Upper lobe of right lung (tissue), 1 donor: ENCODE measurements around the gene CD40. TPM values are rescaled to one million over a fixed set of nuclear protein-coding genes. Genes with fewer than 3 reads are reported as not detected.
A peak's percentile ranks its signal among the peaks of the same experiment; 100 is the strongest.

Experiments
- ATAC-seq: fragments of 200-7000 bp; cut with Tn5 transposase; one replicate; pipeline ENCODE4 v1.9.1; 2020; ENCODE audit warnings: mild to moderate bottlenecking, moderate library complexity
- DNase-seq: peaks from one replicate; pipeline ENCODE4 v3.0.0-alpha.2; 2020
- H3K27ac ChIP-seq: fragments of 200-600 bp; one replicate; pipeline ENCODE4 v1.8.0; 2022
- H3K27me3 ChIP-seq: fragments of 200-600 bp; one replicate; pipeline ENCODE4 v1.8.0; 2022; ENCODE audit warnings: mild to moderate bottlenecking
- H3K36me3 ChIP-seq: fragments of 200-600 bp; one replicate; pipeline ENCODE4 v1.8.0; 2022
- H3K4me1 ChIP-seq: fragments of 200-600 bp; one replicate; pipeline ENCODE4 v1.8.0; 2022
- H3K4me3 ChIP-seq: fragments of 200-600 bp; one replicate; pipeline ENCODE4 v1.8.0; 2022; ENCODE audit warnings: mild to moderate bottlenecking
- H3K9me3 ChIP-seq: fragments of 200-600 bp; one replicate; pipeline ENCODE4 v1.8.0; 2022
- CTCF ChIP-seq: fragments of 200-600 bp; IDR thresholded peaks from one replicate; pipeline ENCODE4 v1.8.0; 2022; ENCODE audit warnings: antibody characterized with exemption
- intact Hi-C: fragments of 100-400 bp; cut with DNase I; formaldehyde crosslinking; loops from one replicate; pipeline ENCODE4 v1.11.0; 2022
- total RNA-seq: library from RNA; stranded (reverse); fragmentation: NEBNext Ultra II Directional; extraction: Animal tissue kit (Norgen Biotek cat#: 25700); gene quantifications from one replicate; pipeline ENCODE4 v1.2.1, GENCODE V29; 2021
- donor health status: DM: no; HTN: yes; CAD: no; lungs with severe emphysema.

The CD40 gene
- total RNA-seq, 1 donor from 2014 or later: 36.8 TPM

- Histone ChIP-seq H3K27me3 (peaks cover 35% of the 10 kb centered on the region), H3K4me3 (no peak overlapping the region), H3K27ac (no peak overlapping the region), H3K9me3 (no peaks in the 10 kb centered on the region), H3K4me1 (no peaks in the 10 kb centered on the region), H3K36me3 (no peaks in the 10 kb centered on the region)
- intact Hi-C loops: no loop called here
- no peak for DNase-seq
- no peak for TF ChIP-seq CTCF
- no peak for ATAC-seq
Observed at GRCh38 chr20:46100988-46101387, 17.1 kb upstream of the CD40 start.

- no peak overlapping the region for H3K4me3 ChIP-seq
- ATAC-seq (no peak), DNase-seq (no peak)
- no peaks in the 10 kb centered on the region for H3K4me1 ChIP-seq
- peaks cover 38% of the 10 kb centered on the region for H3K27me3 ChIP-seq
- H3K27ac ChIP-seq: no peak overlapping the region
- no peaks in the 10 kb centered on the region for H3K36me3 ChIP-seq
- intact Hi-C loops: no loop called here
- H3K9me3 ChIP-seq: no peaks in the 10 kb centered on the region
- no peak for TF ChIP-seq CTCF
Observed at GRCh38 chr20:46101957-46102356, 16.2 kb upstream of the CD40 start.

GRCh38 chr20:46102940-46103339, 15.2 kb upstream of the CD40 start:
- Histone ChIP-seq H3K9me3 (no peaks in the 10 kb centered on the region), H3K4me3 (no peak overlapping the region), H3K36me3 (no peaks in the 10 kb centered on the region), H3K4me1 (no peaks in the 10 kb centered on the region), H3K27me3 (peaks cover 35% of the 10 kb centered on the region), H3K27ac (no peak overlapping the region)
- intact Hi-C loops: no loop called here
- ATAC-seq: no peak
- DNase-seq: no peak
- TF ChIP-seq CTCF: no peak

DNA sequence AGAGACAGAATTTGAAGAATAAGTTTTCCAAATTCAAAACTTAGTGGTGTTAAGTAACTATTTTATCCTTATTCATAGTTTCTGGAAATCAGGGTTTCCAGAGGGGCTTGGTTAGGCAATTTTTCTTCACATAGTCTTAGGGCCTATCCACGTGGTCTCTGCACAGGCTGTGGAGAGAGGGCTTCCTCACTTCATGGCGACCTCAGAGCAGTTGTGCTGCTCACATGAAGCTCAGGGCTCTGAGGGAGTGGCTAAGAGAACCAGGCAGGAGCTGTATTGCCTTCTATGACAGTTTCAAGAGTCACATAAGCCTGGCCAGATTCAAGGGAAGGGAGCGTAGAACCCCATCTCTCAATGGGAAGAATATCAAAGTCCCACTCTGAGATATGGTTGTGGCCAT, 13.9 kb upstream of the CD40 start:
- ATAC-seq: no peak
- no peaks in the 10 kb centered on the region for H3K9me3 ChIP-seq
- intact Hi-C loops: no loop called here
- no peak overlapping the region for H3K4me3 ChIP-seq
- H3K36me3 ChIP-seq: no peaks in the 10 kb centered on the region
- no peak overlapping the region for H3K27ac ChIP-seq
- TF ChIP-seq CTCF: no peak
- H3K4me1 ChIP-seq: no peaks in the 10 kb centered on the region
- no peak for DNase-seq
- peaks cover 31% of the 10 kb centered on the region for H3K27me3 ChIP-seq

DNA sequence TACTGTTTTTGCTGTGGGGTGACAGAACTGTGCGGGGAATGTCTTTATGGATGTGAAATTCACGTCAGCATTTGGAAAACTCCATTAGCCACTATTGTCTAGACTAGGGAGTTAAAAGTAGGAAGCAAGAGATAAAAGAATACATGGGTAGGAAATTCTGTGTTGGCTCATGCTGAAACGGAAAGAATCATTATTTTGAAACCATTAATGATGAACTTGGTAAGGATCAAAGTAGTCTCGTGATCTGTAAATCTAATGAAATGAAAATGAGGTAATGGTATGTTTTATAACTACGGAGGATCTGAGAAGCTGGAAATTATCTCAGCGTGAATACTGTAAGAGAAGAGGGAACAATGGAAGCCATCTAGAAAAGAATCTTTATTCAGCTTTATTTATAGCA, 11.1 kb upstream of the CD40 start:
- Histone ChIP-seq H3K4me3 (no peak overlapping the region), H3K36me3 (no peaks in the 10 kb centered on the region), H3K27me3 (peaks cover 21% of the 10 kb centered on the region), H3K9me3 (no peaks in the 10 kb centered on the region), H3K4me1 (no peaks in the 10 kb centered on the region), H3K27ac (no peak overlapping the region)
- intact Hi-C loops: no loop called here
- no peak for DNase-seq
- ATAC-seq: no peak
- no peak for TF ChIP-seq CTCF

- Histone ChIP-seq H3K9me3 (no peaks in the 10 kb centered on the region), H3K27ac (no peak overlapping the region), H3K27me3 (peaks cover 21% of the 10 kb centered on the region), H3K4me1 (no peaks in the 10 kb centered on the region), H3K36me3 (no peaks in the 10 kb centered on the region), H3K4me3 (no peak overlapping the region)
- intact Hi-C loops: no loop called here
- TF ChIP-seq CTCF: no peak
- DNase-seq (no peak), ATAC-seq (peak; percentile 11)
Observed at GRCh38 chr20:46108435-46108841, 9.7 kb upstream of the CD40 start.
